SIG-M5 treated with dmso at 0.1 percent for 504 hours (cell line): Measurements from ENCODE around the gene PDE4B.

ENCODE experiments used
- DNase-seq: peaks from one replicate; lab custom pipeline; 2025; ENCODE audit not compliant: unreplicated experiment; lab: John Stamatoyannopoulos, UW

Gene PDE4B

GRCh38 chr1:66372522-66373101 lies 579.9 kb downstream of the PDE4B start:
- DNase-seq: peak; percentile 52

GRCh38 chr1:66373157-66373591 lies 580.5 kb downstream of the PDE4B start:
- DNase-seq: peak; percentile 95

- peak; percentile 10 for DNase-seq
Measured at GRCh38 chr1:66374148-66374547, 581.5 kb downstream of the PDE4B start.

GRCh38 chr1:66374561-66375111 lies 581.9 kb downstream of the PDE4B start:
- no peak for DNase-seq

GRCh38 chr1:66375125-66375524 lies 582.4 kb downstream of the PDE4B start:
- no peak for DNase-seq

GRCh38 chr1:66380452-66381212 lies 587.9 kb downstream of the PDE4B start:
- DNase-seq: peak; percentile 88

GRCh38 chr1:66381621-66382275 lies 589.1 kb downstream of the PDE4B start:
- DNase-seq: no peak

GRCh38 chr1:66383168-66383567 lies 590.5 kb downstream of the PDE4B start:
- no peak for DNase-seq

GRCh38 chr1:66383611-66384010 lies 590.9 kb downstream of the PDE4B start:
- DNase-seq: peak; percentile 24

- DNase-seq: no peak
Measured at GRCh38 chr1:66384258-66384921, 591.7 kb downstream of the PDE4B start.

- no peak for DNase-seq
Measured at GRCh38 chr1:66386712-66387111, 594.0 kb downstream of the PDE4B start.

- DNase-seq: no peak
Measured at GRCh38 chr1:66388913-66389312, 596.2 kb downstream of the PDE4B start.

GRCh38 chr1:66393586-66394287 lies 601.0 kb downstream of the PDE4B start:
- DNase-seq: peak; percentile 98

- DNase-seq: no peak
Measured at GRCh38 chr1:66394603-66395002, 601.9 kb downstream of the PDE4B start.

GRCh38 chr1:66395202-66396061 lies 602.7 kb downstream of the PDE4B start:
- peak; percentile 88 for DNase-seq

GRCh38 chr1:66396212-66396890 lies 603.7 kb downstream of the PDE4B start:
- peak; percentile 84 for DNase-seq

GRCh38 chr1:66397192-66397591 lies 604.5 kb downstream of the PDE4B start:
- DNase-seq: peak; percentile 87

GRCh38 chr1:66399888-66400529 lies 607.3 kb downstream of the PDE4B start:
- no peak for DNase-seq

GRCh38 chr1:66400660-66401059 lies 608.0 kb downstream of the PDE4B start:
- DNase-seq: no peak
